Neural cell (in vitro differentiated cells): Measurements from ENCODE around the gene KCNH5.

Experiments used
- EP300 ChIP-seq: fragments of 450-650 bp; conservative IDR thresholded peaks from 2 replicates; pipeline ENCODE4 v1.6.1; 2014; ENCODE audit warnings: antibody characterized with exemption, mild to moderate bottlenecking, moderate library complexity; ENCODE audit not compliant: poor library complexity, severe bottlenecking
- EZH2 ChIP-seq: fragments of 200-600, 300-800 bp; shearing (Covaris generic), sonication (generic); IDR thresholded peaks from 2 replicates; pipeline ENCODE4 v1.6.1; 2014; ENCODE audit warnings: antibody characterized with exemption, low read length, borderline replicate concordance, mild to moderate bottlenecking; ENCODE audit not compliant: insufficient read depth, poor library complexity, severe bottlenecking
- MXI1 ChIP-seq: fragments of 450-650 bp; conservative IDR thresholded peaks from 2 replicates; pipeline ENCODE4 v1.6.1; 2014; ENCODE audit warnings: antibody characterized with exemption, mild to moderate bottlenecking; ENCODE audit not compliant: poor library complexity, severe bottlenecking
- POLR2AphosphoS5 ChIP-seq: IDR thresholded peaks from 2 replicates; pipeline ENCODE4 v1.6.1; 2012
- RAD21 ChIP-seq: fragments of 450-650 bp; conservative IDR thresholded peaks from 2 replicates; pipeline ENCODE4 v1.6.1; 2014; ENCODE audit warnings: antibody characterized with exemption, mild to moderate bottlenecking, moderate library complexity
- REST ChIP-seq: IDR thresholded peaks from 2 replicates; pipeline ENCODE4 v1.6.1; 2012; ENCODE audit warnings: borderline replicate concordance
- SMC3 ChIP-seq: fragments of 450-650 bp; conservative IDR thresholded peaks from 2 replicates; pipeline ENCODE4 v1.6.1; 2014; ENCODE audit warnings: antibody characterized with exemption, mild to moderate bottlenecking, moderate library complexity; ENCODE audit not compliant: poor library complexity
- TF ChIP-seq, protein P1 (sequence below): fragments of 450-650 bp; IDR thresholded peaks from 2 replicates; pipeline ENCODE4 v1.5.1; 2014; ENCODE audit warnings: antibody characterized with exemption, mild to moderate bottlenecking, moderate library complexity; ENCODE audit not compliant: poor library complexity, severe bottlenecking

DNA sequence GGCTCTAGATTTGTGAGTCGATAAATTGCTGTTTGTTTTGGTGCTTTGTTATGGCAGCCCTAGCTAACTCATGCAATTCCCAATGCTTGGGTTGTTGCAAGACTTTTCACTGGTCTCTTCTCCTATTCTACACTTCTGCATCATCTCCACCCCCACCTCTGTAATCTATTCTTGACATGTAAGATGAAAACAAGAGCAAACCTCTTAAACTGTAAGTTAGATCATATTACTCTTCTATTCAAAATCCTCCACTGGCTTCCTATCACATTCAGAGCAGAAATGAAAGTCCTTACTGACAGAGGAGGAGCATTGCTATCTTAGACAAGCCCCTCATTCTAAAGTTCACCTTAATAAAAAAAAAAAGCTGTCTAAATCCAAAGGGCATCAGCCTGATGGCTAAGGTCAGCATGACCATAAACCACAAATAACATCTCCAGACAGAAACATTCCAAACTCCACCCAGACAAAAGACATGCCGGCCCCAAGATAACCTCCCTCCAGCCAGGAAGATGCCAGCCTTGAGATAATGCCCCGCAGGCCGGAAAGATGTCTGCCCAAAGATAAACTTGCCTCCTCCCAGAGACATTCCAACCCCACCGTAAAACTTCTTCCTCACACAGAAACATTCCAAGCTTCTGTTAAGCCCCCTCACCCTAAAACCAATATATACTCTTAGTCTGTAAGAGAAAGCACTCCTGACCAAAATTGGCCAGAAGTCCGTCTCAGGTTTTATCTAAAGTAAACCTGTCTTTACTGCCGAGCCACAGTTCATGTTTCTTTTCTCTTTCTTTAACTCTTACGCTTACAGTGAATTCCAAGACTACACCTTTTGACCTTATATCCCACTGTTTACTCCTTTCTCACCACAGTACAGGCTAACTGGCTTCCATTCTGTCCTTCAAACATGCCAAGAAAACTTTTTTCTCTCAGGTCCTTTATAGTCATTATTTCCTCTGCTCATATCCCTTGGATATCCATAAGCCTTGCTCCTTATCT, 308.9 kb downstream of the KCNH5 start:
- TF ChIP-seq, protein P1, sequence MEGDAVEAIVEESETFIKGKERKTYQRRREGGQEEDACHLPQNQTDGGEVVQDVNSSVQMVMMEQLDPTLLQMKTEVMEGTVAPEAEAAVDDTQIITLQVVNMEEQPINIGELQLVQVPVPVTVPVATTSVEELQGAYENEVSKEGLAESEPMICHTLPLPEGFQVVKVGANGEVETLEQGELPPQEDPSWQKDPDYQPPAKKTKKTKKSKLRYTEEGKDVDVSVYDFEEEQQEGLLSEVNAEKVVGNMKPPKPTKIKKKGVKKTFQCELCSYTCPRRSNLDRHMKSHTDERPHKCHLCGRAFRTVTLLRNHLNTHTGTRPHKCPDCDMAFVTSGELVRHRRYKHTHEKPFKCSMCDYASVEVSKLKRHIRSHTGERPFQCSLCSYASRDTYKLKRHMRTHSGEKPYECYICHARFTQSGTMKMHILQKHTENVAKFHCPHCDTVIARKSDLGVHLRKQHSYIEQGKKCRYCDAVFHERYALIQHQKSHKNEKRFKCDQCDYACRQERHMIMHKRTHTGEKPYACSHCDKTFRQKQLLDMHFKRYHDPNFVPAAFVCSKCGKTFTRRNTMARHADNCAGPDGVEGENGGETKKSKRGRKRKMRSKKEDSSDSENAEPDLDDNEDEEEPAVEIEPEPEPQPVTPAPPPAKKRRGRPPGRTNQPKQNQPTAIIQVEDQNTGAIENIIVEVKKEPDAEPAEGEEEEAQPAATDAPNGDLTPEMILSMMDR, result no peak
- TF ChIP-seq POLR2AphosphoS5 (no peak), SMC3 (no peak), REST (no peak), RAD21 (no peak), EP300 (no peak), EZH2 (no peak), MXI1 (no peak)
